Astrocyte of the spinal cord (primary cell): ENCODE measurements around the gene TOM1L2.

ENCODE experiments used
- DNase-seq: peaks from one replicate; pipeline ENCODE4 v3.0.0; 2011; ENCODE audit warnings: low read depth, low spot score
- H3K4me3 ChIP-seq: 2 replicates; pipeline ENCODE4 v1.5.1; 2011; ENCODE audit warnings: low read depth, mild to moderate bottlenecking, low read length, moderate library complexity
- in situ Hi-C: cut with HindIII; loops from 2 replicates; pipeline ENCODE4 v1.10.0; 2017; ENCODE audit warnings: low sequenced_read_pairs
- TF ChIP-seq, protein P1 (sequence below): IDR thresholded peaks from 2 replicates; pipeline ENCODE4 v1.5.1; 2012; ENCODE audit warnings: low read depth, mild to moderate bottlenecking, low read length, inconsistent platforms

Gene TOM1L2

DNA sequence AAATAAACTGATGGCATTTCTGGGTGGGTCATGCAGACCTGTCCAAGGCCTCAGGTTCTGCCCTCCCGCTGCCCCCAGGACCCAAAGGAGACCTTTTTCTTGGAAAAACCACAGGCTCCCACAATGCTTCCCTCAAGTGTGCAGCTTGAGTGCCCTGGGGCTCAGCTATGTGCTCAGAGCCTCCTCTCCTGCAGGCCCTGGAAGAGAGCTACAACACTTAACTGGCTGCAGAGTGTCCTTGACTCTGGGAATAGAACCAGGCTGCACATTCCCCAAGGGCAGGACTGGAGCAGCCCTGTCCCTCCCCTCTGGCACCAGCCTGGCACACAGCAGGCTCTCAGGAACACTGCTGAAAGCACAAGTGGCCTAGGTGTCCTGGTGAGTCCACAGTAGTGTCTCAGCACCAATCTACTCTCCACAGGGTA lies 130.6 kb downstream of the TOM1L2 start:
- no peak for DNase-seq
- in situ Hi-C loops: no loop called here
- TF ChIP-seq, protein P1, sequence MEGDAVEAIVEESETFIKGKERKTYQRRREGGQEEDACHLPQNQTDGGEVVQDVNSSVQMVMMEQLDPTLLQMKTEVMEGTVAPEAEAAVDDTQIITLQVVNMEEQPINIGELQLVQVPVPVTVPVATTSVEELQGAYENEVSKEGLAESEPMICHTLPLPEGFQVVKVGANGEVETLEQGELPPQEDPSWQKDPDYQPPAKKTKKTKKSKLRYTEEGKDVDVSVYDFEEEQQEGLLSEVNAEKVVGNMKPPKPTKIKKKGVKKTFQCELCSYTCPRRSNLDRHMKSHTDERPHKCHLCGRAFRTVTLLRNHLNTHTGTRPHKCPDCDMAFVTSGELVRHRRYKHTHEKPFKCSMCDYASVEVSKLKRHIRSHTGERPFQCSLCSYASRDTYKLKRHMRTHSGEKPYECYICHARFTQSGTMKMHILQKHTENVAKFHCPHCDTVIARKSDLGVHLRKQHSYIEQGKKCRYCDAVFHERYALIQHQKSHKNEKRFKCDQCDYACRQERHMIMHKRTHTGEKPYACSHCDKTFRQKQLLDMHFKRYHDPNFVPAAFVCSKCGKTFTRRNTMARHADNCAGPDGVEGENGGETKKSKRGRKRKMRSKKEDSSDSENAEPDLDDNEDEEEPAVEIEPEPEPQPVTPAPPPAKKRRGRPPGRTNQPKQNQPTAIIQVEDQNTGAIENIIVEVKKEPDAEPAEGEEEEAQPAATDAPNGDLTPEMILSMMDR: no peak
- no peak overlapping the region for H3K4me3 ChIP-seq

DNA sequence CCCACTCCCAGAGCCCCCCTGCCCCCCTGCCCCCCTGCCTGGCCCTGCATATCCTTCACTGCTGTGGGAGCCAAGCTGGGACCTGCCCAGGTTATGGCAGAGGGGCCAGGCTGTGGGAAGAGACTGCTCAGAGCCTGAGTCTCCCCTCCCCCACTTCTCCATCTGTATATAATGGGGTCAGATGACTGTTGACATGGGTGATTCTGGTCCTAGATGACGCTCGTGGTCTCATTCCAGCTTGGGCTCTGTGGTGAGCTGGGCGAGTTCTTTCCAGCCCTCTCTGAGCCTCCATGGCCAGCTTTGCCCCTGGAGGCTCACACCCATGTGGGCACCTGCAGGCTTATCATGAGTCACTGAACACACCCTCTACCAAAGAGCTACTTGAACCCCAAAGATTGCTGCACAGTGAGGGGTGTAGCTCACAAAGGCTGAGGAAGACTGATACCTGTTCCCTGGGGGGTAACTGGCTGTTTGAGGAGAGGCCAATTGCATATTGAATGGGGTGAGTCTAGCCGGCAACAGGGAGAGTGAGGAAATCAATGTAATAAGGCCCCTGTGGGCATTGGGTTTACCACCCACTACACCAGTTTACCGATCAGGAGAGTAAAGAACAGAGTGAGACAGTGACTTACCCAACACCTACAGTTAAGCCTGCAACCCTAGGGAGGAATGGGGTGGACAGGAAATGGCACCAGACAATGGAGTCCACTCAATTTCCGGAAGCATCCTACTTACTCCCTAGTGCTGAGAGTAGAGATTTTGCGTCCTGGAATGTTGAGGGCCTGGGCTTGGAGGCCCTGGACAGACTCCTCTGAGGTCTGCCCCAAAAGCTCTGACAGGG lies 131.2 kb downstream of the TOM1L2 start:
- no peak overlapping the region for H3K4me3 ChIP-seq
- in situ Hi-C loops: no loop called here
- TF ChIP-seq, protein P1: no peak

DNA sequence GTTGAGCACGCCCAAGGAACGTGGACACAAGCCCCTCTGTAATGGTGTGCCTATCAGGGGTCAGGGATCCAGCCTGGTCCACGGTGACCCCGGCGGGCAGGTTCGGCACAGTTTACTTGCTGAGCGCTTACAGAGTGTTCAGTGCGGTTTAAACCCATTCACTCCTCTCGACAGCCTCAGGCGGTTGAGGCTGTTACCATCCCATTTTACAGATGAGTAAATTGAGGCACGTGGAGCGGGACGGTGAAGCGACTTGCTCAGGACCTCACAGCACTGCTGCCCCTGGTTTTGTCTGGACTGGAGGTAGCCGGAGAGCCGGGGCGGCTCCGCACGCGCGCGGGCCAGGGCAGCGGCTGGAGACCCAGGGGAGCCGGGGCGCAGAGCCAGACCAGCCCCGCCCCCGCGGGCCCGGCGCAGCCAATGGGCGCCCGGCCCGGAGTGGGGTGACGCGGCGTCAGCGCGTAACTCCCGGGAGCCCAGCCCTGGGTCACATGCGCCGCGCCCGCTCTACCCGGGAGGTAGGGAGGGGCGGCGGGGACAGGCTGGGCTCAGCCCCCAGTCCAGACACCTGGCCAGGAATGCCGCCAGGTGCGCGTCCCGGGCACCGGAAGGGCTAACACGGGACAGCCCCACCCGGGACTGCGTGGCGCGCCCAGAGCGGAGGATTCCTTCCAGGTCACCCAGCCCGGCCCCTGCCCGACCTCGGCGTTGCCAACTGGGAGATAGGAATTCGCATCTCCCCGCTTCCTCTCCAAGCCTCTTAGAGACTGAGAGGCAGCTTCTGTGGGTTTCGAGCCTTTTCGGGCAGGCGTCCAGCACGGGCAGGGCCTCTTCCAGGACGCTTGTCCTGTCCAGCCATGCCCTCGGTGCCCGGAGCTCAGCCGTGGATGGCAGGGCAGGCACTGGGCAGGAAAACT lies 132.2 kb downstream of the TOM1L2 start:
- DNase-seq: peak; percentile 88
- in situ Hi-C loops: no loop called here
- TF ChIP-seq, protein P1: no peak
- H3K4me3 ChIP-seq: peak overlapping the region; percentile 32

More for the DNA sequence above, 131.2 kb downstream of the TOM1L2 start:
- peak; percentile 50 for DNase-seq

DNA sequence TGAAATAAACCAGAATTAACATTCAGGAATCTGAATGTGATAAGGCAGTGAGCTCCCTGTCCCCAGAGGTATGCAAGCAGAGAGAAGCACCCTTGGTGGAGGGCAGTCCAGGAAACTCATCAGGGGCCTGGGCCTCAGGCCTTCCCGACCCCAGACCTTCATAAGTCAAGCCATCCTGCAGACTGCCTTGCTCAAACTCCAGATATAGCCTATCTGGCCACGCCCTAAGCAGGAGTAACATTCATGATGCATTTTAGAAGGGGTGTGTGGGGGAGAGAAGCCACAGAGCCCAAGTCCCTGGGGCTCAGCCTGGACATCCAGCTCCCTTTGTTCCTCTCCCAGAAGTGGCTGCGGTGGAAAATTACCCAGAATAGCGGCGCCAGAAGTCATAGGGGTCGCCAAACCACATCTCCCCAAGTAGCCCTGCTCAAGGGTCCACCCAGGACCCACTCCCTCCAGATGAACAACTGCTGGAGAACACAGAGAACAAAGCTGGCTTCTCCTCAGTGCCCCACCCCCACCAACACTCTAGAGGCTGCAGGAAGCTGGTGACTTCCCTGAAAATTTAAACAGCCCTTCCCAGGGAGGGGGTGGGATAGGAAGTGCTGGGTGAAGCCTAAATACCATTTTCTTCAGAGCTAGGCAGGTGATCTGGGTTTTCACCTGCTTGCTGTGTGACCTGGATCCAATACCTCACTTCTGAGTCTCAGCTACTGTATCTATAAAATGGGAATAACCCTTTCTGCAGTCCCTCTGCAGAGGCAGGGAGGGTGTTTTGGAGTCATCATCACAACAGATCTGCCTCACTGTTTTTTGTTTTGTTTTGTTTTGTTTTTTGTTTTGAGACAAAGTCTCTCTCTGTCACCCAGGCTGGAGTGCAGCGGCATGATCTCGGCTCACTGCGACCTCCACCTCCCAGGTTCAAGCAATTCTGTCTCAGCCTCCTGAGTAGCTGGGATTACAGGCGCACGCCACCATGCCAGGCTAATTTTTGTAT lies 133.9 kb downstream of the TOM1L2 start:
- DNase-seq: peak; percentile 44
- TF ChIP-seq, protein P1: no peak
- no peak overlapping the region for H3K4me3 ChIP-seq
- in situ Hi-C loops: no loop called here

DNA sequence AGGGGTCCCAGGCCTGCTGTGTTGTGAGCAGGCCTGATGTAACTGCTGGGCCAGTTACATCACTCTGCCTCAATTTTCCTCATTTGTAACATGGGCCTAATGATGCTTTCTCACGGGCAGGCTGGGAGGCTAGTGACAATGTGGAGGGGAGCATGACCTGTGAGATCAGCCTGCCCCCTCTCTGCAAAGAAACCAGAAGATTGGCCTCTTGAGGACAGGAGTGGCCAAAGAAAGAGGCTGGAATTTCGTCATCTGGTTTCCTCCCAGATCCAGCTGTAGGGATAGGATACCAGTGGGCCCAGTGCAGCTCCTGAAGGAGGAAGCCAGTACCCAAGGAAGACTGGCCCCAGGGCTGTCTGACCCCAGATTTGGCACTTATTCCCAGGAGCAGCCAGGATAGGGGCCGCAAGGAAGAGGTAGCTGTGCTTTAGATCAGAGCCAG lies 134.8 kb downstream of the TOM1L2 start:
- in situ Hi-C loops: no loop called here

More for the DNA sequence above, 134.8 kb downstream of the TOM1L2 start:
- peak; percentile 66 for DNase-seq
- H3K4me3 ChIP-seq: no peak overlapping the region
- TF ChIP-seq, protein P1: no peak
